OCI-LY3 (cell line): Measurements from ENCODE around the gene TMEM239.

ENCODE experiments used
- EZH2phosphoT487 ChIP-seq: fragments of 200-600 bp; shearing (Covaris generic); IDR thresholded peaks from 2 replicates; pipeline ENCODE4 v1.6.1; 2018; ENCODE audit warnings: antibody characterized with exemption, mixed run types, low read depth
- TF ChIP-seq, protein P1 (sequence below): fragments of 200-600, 300-600 bp; sonication (generic); IDR thresholded peaks from 2 replicates; pipeline ENCODE4 v1.5.1; 2014; ENCODE audit warnings: antibody characterized with exemption, low read length, low read depth

DNA sequence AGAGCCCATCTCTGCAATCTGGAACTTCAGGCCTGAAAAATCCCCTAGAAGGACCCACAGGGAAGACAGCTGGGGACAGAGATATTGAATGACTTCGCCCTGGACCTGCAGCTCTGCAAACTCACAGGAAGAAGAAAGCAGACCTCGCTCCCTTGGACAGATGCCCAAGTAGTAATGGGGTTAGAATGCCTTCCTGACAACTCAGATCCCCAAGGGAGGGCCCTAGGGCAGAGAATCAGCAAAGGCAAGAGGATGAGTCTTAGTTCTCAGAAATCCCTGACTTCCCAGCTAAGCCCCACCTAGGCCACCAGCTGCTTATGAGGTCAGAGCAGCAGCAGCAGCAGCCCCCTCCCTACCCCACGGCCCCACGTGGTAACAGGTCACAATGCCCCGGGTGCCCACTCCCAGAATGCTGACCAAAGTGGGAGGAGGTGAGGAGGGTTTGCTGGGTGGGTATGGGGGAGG, 1.5 kb upstream of the TMEM239 start, which contains the start of gene C20orf141:
- TF ChIP-seq, protein P1, sequence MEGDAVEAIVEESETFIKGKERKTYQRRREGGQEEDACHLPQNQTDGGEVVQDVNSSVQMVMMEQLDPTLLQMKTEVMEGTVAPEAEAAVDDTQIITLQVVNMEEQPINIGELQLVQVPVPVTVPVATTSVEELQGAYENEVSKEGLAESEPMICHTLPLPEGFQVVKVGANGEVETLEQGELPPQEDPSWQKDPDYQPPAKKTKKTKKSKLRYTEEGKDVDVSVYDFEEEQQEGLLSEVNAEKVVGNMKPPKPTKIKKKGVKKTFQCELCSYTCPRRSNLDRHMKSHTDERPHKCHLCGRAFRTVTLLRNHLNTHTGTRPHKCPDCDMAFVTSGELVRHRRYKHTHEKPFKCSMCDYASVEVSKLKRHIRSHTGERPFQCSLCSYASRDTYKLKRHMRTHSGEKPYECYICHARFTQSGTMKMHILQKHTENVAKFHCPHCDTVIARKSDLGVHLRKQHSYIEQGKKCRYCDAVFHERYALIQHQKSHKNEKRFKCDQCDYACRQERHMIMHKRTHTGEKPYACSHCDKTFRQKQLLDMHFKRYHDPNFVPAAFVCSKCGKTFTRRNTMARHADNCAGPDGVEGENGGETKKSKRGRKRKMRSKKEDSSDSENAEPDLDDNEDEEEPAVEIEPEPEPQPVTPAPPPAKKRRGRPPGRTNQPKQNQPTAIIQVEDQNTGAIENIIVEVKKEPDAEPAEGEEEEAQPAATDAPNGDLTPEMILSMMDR: no peak
- no peak for TF ChIP-seq EZH2phosphoT487
